Globus pallidus (tissue), 1 donor: ENCODE results near the gene HNRNPR.
"Not testable (repeated sequence)": the region's sequence is repeated elsewhere in the genome, so short reads cannot be mapped to it uniquely, and the experiment has no call there.

Source experiments
- DNase-seq: peaks from one replicate; pipeline ENCODE4 v3.0.0-alpha.2; 2015; ENCODE audit warnings: low spot score

HNRNPR gene

DNA sequence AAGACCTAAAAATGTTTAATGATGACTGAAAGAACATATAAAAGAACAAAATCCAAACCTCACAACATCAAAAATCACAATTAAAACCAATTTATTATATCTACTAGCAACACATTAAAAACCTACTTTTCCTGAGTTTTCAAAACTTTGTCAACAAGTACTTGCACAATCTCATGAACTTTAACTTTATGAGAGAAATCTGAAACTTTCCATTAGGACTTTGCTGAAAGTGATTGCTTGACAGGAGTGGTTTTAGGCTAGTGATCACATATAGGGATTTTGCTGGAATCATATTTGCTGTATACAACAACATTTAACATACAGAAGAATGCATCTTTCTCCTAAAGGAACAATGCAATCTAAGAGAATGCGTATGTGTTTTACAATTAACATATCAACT, 13.2 kb downstream of the HNRNPR start:
- DNase-seq = no peak

DNA sequence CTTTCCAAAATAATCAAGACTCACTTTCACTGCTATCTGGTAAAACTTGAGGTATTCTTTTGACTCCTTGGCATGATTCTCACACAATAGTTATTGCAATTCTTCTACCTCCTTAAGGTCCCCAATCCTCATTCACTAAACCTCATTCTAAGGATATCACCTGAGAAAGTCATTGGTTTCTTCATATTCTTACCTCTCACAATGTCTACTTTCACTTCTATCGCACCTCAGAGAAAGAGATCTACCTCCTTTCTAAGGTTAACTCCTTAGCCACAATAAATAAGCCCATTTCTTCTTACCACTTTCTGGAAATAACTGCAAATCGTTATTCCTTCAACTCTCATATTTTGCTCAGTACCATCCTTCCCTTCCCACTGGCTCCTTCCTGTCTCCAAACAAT, 18.7 kb downstream of the HNRNPR start:
- no peak for DNase-seq

DNA sequence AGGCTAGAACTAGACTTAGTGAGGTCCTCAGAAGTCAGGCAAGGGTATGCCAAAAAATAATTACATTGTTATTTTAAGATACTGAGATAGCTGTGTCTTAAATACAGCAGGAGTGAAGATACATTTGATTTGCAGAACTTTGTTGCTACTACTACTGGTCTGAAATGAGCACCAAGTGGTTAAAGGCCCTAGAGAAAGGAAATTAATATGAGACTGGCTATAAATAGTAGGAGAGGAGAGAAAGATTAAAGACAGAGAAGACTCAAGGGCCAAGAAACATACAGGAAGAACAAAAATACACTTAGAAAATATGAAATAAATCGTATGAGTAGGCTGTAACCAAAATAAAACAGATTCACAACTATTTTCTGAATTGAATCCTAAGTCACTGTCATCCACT, 21.3 kb downstream of the HNRNPR start:
- no peak for DNase-seq

DNA sequence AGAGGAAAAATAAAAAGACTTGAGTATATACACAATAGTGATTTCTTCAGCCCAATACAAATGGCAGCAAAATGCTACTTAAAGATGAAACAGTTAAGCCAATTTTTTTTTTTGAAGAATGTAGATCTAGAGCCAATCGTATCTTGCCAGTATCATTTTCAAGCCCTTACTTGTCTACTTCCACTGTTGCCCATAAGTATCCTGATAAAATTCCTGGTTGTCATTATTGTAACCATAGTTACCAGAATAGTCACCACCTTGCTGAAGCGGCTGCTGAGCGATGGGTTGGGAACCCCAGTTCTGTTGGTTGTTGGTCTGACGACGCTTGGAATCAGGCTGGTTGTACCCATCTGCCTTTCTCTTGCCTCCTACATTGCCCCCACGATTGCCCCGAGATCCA, 33.8 kb downstream of the HNRNPR start:
- DNase-seq = not testable (repeated sequence)

DNA sequence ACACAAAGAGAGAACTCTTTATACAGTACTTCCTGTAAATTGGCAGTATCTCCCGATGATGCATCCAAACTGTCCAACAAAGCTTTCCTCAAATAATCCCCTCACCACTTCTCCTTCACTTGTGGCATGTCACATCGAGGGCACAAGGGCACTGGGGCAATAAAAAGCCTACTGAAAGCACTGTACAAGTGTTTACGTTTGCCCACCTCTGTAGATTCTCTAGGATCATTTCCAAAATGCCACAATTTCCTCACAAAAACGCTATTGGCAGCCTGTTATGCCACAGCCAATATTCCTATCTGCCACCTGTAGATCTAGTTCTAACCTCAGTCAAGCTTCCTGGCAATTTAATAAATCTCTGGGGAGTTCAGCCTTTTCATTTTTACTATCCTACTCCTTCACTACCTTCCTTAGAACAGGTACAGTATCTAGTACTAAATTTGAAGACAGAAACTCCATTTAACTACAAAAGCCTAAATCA, 39.9 kb downstream of the HNRNPR start:
- DNase-seq = no peak

DNA sequence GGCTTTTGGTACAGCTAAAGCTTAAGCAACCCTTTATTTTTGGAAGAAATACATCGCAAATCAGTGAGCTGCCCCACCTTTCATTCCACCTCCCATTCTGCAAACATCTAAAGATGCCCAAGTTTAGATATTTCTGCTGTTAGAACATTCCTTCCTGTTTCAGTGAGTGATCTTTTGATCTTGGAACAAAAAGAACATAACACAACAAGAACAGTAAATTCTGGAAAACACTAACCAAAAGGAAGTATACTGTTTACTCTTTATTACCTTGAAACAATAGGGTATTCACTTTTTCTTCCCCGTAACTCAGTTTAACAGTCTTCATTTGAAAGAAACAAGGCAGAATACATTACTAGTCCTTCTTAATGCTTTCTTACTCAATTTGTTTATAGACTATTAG, 40.6 kb downstream of the HNRNPR start:
- DNase-seq = no peak

DNA sequence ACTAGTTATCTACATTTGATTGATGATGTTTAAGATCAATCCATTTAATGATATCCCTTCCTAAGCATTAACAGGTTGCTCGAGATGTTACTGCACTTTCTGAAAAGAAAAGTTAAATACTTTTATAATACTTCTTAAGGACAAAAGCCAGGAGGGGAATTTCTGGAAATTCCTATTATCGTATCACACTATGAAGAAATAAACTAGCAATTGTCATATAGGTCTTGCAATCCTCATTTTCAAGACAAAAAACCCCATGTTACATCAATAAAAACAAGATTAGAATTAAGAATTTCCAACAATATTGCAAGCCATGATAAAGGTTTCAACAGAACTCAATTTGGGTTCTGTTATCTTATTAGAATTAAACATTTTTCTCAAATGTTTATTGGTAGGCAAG, 47.2 kb downstream of the HNRNPR start:
- DNase-seq = no peak

DNA sequence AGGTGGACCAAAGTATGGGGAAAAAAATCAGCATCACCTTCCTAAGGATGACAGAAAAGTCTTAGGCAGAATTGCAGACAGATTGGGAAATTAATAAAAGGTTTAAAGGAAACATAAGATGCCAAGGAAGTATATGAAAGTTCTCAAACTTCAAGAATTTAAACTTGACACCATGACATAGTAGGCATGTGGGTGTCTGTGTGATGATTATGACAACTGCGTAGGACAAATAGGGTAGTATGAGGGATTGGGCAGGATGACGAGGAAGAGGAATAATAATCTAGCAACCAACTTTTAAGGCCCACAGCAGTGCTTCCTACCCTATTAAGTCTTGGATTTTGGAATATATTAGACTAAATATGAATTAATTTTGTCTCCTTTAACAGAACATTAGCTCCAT, 52.4 kb downstream of the HNRNPR start:
- no peak for DNase-seq

DNA sequence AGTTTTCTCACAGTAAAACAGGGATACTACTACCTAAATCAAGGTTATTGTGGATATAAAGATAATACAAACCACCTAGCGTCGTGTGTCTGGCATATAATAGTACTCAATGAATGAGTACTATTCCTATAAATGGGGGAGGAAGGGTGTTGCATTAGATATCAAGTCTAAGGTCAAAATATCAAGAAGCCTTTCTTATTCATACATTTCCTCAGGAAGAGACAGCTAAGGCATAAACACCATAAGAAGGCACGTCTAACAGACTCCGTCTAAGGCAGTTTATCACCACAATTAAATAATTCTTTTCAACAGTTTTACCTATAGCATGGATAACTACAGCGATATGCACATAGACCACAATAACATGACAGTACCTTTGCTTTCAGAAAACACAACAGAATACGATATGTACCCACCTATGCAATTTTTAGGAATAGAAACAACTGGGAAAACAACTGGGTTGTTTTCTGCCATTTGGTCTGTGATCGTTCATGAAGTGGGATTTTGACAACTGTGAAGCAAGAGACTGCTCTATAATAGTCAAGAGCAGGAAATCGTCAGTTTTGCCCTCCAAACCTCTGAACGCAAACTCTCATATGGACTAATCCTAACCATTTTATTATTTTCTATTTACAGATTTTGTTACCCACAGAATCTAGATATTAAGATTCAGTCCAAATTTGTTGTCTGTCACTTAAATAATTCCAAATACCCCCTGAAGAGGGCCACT, 53.1 kb downstream of the HNRNPR start:
- no peak for DNase-seq

DNA sequence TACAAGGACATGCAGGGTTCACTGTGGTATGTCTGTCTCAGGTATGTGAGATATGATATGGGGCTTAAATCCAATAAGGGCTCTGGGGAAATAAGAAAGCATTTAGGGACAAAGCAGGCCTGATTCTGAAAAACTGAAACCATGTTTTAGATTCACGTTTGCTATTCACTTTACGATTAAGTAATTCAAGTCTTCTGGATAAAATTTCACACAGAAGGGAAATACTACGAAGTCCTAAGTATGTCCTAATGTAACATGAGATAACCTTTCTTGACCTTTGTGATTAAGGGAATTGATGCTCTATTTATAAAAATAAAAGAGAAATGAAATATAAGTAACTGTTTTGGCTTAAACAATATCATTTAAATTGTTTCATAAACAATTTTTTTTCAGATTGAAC, 55.4 kb downstream of the HNRNPR start:
- no peak for DNase-seq

DNA sequence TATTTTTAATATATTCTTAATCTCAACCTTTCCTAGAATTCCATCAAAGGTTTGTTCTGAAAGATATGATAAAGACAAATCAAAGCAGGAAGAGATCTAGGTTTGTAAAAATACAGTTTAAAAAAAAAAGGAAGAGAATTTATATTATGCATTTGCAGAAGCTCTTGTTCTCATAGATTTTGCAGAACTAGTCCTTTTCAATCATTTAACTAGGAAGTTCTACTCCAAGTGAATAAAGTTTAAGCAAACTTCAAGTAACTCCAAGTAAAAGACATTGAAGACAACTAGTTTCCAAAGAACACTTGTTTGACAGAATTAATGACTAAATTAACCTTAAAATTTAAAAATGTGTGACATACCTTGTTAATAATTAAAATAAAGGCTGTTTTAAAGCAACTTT, 55.9 kb downstream of the HNRNPR start:
- DNase-seq = no peak

DNA sequence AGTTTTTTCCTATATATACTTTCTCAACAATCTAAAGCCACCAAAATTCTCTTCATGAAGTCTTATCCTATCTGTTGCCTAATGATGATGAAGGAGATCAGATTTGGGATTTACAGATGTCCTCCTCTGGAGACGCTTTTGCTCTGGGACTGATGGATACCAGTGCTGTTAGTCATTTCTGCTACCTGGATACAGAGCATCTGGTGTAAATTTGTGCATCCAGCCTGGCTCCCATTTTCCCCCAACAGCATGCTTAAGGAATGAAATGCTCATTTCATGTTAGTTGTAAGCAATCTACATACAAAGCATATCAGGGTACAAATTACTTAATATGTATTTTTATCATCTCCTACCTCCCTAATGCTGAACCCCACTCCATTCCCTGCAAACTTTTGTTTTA, 57.7 kb downstream of the HNRNPR start:
- DNase-seq = no peak

DNA sequence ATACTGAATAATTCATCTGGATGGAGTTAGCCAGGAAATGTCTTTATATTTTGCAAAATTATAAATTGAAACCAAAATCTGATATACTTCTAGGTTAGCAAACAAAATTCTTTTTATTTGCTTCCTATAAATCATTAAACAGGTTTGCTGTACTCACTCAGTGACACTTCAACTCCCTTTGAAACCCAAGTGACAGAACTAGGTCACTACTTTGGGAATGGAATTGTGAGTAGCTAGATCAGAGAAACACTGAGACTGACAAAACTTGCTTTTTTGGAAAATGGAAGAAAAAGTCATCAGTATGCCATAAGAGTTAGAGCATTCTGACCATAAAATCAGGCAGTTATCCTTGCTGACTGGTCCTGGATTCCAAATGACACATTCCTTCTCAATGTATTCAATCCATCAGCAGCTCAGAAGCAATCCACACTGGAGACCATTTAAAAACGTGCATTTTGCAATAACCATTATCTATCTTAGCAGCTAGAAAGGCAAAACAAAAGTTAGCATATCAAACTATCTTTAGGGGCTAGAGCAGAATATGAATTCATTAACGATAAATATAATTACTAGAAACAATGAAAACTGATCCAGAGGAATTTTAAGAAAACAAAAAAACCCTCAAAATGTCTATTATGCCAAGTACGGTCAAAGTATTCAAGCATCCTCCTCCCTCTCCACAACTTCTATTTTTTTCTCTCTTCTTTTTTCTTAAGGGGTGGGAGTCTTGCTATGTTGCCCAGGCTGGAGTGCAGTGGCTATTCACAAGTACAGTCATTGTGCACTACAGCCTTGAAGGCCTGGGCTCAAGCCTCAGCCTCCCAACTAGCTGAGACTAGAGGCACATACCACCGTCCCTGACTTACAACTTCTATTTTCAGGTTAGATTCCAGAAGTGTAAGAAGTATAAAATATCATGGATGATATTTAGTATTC, 60.1 kb downstream of the HNRNPR start:
- DNase-seq = peak; percentile 5

DNA sequence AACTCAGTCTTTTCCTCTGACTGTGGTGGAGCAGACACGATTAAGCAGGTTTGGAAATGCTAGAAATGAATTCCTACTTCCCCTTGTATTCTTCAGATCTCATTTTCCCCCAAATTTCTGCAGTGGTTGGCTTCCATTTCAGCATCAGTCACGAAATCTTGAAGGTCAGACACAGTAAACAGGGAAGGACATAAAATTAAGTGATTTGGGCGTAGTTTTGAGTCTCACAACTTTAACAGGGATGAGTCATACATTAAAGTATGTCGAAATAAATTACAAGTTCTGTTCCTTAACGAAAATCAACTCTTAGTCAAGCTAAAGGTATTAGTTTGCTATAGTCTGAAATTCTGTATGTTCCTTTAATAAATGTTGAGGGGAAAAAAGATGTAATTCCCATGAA, 61.1 kb downstream of the HNRNPR start:
- no peak for DNase-seq

DNA sequence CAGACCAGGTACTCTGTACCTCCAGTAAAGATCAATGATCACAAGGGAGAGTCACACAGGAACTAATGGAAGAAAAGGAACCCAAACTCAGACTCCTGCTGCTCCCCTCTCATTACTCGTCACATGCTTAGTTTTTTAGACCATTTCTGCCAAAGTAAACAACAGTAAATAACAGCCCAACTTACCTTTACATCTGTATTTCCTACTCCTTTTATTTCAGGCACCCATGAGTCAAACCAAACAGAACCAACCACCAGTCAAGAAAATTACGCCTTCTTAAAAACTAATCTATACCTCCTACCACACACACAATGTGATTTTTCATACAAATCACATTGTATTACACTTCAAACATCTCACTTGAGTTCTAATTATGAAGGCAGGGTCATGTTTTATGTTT, 65.4 kb downstream of the HNRNPR start:
- DNase-seq = no peak

DNA sequence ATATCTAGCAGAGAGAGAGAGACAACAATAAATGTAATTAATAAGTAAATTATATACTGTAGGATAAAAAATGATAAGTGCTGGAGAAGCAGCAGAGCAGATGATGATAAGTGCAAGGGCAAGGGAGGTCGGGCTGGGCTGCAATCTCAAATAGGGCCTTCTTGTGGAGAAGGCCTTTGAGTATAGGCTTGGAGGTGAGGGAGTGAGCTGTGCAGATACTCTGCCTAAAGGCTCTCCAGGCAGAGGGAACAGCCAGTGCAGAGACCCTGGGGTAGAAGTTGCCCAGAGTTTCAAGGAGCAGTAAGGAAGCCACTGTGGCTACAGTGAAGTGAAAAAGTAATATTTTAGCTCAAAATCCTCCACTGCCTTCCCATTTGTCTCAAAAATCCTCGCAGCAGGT, 67.6 kb downstream of the HNRNPR start:
- DNase-seq = no peak

DNA sequence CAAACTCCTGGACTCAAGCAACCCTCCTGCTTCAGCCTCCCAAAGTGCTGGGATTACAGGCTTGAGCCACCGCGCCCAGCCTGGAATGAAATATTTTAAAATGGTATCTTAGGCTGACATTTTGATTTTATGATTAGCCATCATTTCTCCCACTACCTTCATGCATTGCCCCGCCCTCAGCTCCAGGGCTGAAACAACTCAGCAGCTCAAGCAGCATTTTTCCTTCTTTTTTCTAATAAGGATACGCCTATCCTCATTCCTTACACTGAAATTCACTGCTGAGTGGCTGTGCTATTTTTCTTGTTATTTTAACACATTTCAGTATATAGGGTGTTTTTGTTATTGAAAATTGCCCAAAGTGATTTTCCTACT, 70.0 kb downstream of the HNRNPR start:
- DNase-seq = no peak

DNA sequence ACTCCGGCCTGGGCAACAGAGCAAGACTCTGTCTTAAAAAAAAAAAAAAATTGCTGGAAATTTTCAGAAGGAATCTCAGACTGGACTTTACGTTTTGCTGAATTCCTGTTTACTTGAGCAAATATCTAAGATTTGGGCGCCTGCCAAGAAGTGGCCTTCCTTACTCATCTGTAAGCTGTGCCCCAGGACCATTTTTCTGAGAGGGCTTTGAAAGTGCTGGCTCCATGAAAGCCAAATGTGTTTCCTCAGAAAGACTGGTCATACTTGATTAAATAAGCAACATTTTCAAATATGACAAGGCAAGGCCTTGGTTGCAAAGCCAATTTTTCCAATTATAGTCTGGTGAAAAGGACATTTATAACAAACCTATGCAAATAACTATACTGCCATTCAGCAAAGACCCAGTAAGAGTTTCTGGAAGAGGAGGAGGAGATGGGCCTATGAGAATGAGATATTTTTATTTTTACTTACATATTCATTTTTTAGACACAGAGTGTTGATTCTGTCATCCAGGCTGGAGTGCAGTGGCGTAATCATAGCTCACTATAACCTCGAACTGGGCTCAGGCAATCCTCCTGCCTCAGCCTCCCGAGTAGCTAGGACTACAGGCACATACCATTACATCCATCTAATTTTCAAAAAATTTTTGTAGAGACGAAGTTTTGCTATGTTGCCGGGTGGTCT, 70.5 kb downstream of the HNRNPR start:
- no peak for DNase-seq

DNA sequence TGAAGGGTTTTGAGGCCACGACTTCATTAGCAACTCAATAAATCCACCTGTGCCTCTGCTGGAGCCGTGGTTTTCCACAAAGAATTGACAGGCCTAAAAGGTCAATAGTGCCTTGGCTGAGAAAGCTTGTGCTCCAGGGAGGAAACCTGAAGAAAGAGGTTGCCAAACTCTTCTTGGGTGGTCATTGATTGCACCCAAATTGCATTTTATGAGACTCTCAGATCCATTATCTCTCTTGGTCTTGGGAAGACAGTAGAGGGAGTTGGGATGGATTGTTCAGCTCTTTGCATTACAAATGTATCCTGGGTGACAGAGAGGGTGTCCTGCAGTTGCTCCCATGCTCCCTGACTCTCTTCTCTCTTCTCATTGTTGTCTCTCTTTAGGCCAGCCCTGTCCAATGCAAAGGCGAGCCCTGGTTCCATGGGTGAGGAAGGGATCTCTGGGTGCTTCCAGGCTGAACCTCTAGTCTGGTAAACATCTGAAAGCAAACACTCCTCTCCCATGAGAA, 80.7 kb downstream of the HNRNPR start:
- no peak for DNase-seq

DNA sequence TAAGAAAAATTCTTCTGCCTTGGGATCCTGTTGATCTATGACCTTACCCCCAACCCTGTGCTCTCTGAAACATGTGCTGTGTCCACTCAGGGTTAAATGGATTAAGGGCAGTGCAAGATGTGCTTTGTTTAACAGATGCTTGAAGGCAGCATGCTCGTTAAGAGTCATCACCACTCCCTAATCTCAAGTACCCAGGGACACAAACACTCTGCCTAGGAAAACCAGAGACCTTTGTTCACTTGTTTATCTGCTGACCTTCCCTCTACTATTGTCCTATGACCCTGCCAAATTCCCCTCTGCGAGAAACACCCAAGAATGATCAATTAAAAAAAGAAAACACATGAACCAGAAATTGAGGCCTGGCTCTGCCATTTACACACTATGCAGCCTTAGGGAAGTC, 86.0 kb downstream of the HNRNPR start:
- not testable (repeated sequence) for DNase-seq

DNA sequence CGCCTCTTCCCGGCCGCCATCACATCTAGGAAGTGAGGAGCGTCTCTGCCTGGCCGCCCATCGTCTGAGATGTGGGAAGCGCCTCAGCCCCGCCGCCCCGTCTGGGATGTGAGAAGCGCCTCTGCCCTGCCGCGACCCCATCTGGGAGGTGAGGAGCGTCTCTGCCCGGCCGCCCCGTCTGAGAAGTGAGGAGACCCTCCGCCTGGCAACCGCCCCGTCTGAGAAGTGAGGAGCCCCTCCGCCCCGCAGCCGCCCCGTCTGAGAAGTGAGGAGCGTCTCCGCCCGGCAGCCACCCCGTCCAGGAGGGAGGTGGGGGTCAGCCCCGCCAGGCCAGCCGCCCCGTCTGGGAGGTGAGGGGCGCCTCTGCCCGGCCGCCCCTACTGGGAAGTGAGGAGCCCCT, 86.7 kb downstream of the HNRNPR start:
- not testable (repeated sequence) for DNase-seq
